LNCAP (cell line): ENCODE results near the gene NSFL1C.

Source experiments
- TF ChIP-seq, protein P1 (sequence below): fragments of 450-650 bp; IDR thresholded peaks from 2 replicates; pipeline ENCODE4 v1.5.1; 2017; ENCODE audit warnings: mild to moderate bottlenecking

Gene NSFL1C

DNA sequence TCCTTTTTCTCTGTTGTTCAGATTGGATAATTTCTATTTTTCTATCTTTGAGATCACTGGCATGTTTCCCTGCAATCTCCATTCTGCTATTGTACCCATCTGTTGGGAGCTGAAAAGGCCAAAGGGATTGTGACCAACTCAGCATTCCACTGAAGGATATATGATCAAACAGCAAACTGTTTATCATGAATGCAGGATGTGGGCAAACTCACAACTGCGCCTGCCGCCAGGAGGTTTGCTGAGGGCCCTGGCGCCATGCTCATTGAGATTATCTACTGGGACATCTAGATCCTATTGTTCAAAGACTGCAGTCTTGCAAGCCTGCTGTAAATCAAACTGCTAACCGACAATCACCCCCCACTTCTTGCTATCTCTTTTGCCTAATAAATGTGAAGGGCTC, 69.9 kb downstream of the NSFL1C start:
- TF ChIP-seq, protein P1, sequence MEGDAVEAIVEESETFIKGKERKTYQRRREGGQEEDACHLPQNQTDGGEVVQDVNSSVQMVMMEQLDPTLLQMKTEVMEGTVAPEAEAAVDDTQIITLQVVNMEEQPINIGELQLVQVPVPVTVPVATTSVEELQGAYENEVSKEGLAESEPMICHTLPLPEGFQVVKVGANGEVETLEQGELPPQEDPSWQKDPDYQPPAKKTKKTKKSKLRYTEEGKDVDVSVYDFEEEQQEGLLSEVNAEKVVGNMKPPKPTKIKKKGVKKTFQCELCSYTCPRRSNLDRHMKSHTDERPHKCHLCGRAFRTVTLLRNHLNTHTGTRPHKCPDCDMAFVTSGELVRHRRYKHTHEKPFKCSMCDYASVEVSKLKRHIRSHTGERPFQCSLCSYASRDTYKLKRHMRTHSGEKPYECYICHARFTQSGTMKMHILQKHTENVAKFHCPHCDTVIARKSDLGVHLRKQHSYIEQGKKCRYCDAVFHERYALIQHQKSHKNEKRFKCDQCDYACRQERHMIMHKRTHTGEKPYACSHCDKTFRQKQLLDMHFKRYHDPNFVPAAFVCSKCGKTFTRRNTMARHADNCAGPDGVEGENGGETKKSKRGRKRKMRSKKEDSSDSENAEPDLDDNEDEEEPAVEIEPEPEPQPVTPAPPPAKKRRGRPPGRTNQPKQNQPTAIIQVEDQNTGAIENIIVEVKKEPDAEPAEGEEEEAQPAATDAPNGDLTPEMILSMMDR: no peak

DNA sequence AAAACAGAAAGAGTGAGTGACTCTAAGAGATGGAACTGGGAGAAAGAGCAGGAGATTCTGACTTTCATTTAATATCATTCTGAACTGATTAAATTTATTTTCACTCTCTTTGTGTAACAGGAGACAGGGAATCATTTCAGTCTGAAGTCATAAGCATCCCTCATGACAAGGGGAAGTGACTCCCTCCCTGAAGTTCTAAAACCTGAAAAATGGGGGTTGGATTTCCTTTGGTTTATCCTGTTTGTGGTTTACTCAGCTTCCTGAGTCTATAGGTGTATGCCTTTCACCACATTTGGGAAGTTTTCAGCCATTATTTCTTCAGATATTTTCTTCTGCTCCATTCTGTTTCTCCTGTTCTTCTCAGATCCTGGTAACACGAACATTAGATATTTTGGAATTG, 70.4 kb downstream of the NSFL1C start:
- TF ChIP-seq, protein P1: no peak

DNA sequence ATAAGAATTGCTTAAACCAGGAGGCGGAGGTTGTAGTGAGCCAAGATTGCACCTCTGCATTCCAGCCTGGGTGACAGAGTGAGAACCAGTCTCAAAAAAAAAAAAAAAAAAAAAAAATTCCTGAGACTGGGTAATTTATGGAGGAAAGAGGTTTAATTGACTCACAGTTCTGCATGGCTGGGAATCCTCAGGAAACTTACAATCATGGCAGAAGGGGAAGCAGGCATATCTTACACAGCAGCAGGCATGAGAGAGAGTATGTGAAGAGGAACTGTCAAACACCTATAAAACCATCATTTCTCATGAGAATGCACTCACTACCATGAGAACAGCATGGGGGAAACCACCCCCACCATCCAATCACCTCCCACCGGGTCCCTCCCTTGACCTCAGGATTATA, 72.0 kb downstream of the NSFL1C start:
- TF ChIP-seq, protein P1: no peak

- TF ChIP-seq, protein P1: no peak
Observed at GRCh38 chr20:1393507-1393882, 73.2 kb downstream of the NSFL1C start.

DNA sequence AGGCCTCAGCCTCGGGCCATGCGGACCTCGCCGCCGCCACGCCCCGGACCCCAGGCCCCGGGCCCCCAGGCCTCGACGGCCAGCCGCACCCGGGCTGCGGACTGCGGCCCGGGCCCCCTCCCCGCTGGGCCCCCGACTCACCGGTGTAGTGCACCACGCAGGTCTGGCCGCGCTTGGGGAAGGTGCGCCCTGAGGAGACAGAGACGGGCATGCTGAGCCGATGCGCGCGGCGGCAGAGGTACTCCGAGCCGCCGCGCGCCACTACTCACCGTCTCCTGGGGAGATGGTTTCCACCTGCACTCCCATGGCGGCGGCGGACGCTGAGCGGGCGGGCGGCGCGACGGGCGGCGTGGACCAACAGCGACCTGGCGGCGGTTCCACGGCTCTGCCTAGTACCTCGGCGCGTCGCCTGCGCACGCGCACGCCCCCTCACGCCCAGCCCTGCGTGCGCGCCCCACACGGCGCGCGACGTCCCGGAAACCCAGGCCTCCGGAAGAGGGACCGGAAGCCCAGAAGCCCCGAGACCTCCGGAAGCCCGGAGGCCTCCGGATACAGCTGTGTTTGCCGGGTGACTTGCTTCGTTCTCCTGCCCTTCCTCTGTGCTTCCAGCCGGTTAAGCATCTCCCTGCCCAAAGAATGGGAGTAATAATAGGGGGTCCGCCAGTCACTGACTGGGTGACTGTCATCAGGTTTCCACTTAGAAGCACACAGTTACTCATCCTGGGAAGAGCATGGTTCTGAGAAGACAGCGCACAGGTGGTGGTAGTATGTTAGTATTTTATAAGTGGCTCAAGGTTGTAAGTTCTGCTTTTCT, 73.7 kb downstream of the NSFL1C start, which contains the start of gene FKBP1A:
Gene FKBP1A (minus strand): TSS at position 362 of the 814 bp plus-strand sequence. CDS start 56 bp downstream, at position 306.
- TF ChIP-seq, protein P1: no peak

GRCh38 chr20:1392443-1392692, 74.3 kb downstream of the NSFL1C start:
- TF ChIP-seq, protein P1: no peak
